Adrenal gland (tissue), 19 donors: ENCODE results near the gene CXCR6. TPM values are rescaled to one million over a fixed set of nuclear protein-coding genes. Genes with fewer than 3 reads are reported as not detected.

Experiments used
- DNase-seq, 7 donors: peaks; one replicate each; pipeline ENCODE4 v3.0.0-alpha.2; 2019 to 2020
- H3K27ac ChIP-seq, 5 donors: fragments of 200-600 bp; sonication (generic) in 4 of 5; 1 replicate in 3 of 5; 2 replicates in 2 of 5; pipeline versions ENCODE4 v1.5.1 to v1.8.0; 2016 to 2020; ENCODE audit warnings: mild to moderate bottlenecking in 1 of 5
- H3K27me3 ChIP-seq: fragments of 200-600 bp; 2 replicates; pipeline ENCODE4 v1.8.0; 2021
- H3K36me3 ChIP-seq, 2 donors: fragments of 200-600 bp; replicated peaks in 1 of 2; 1 replicate in 1 of 2; 2 replicates in 1 of 2; pipeline versions ENCODE4 v1.5.1 to v1.8.0; 2018 to 2022
- H3K4me1 ChIP-seq, 2 donors: fragments of 200-600 bp; replicated peaks in 1 of 2; 1 replicate in 1 of 2; 2 replicates in 1 of 2; pipeline versions ENCODE4 v1.5.1 to v1.8.0; 2018 to 2021
- H3K4me3 ChIP-seq, 4 donors: fragments of 200-600 bp; sonication (generic) in 3 of 4; one replicate each; pipeline ENCODE4 v1.5.1; 2016 to 2018
- H3K9me3 ChIP-seq, 3 donors: fragments of 200-600 bp; sonication (generic) in 1 of 3; replicated peaks in 1 of 3; 1 replicate in 2 of 3; 2 replicates in 1 of 3; pipeline versions ENCODE4 v1.5.1 to v1.8.0; 2016 to 2021
- CTCF ChIP-seq, 6 experiments: fragments of 450-650 bp in 4 of 6; fragments of 200-600 bp in 2 of 6; sonication (generic) in 1 of 6; IDR thresholded peaks; 1 replicate in 5 of 6; 2 replicates in 1 of 6; pipeline versions ENCODE4 v1.5.1 to v1.8.0; 2016 to 2021; ENCODE audit warnings: antibody characterized with exemption in 6 of 6, mild to moderate bottlenecking in 2 of 6, moderate library complexity in 1 of 6
- POLR2A ChIP-seq, 2 donors: fragments of 450-650 bp; IDR thresholded peaks; one replicate each; pipeline ENCODE4 v1.6.1; 2017; ENCODE audit warnings: antibody characterized with exemption in 2 of 2, mild to moderate bottlenecking in 2 of 2, moderate library complexity in 1 of 2
- WGBS, 4 donors: extraction: QIAGEN DNeasy Blood & Tissue Kit in 2 of 4; methylation state at CpG; one replicate each; pipeline versions ENCODE4 v1.1.5 to v1.1.7; 2013 to 2017; 5-methylcytosine and 5-hydroxymethylcytosine counted together
- intact Hi-C, 2 donors: fragments of 100-400 bp; cut with DNase I; formaldehyde crosslinking; loops; one replicate each; pipeline versions ENCODE4 v1.14.1 to v1.15.0; 2022 to 2023
- long read RNA-seq, 10 donors: library from polyadenylated mRNA in 3 of 10; unstranded in 2 of 10; stranded (forward) in 1 of 10; transcript quantifications; one replicate each; pipeline ENCODE4 v2.0.0 and lab custom pipeline, GENCODE V29; 2021 to 2026
- polyA plus RNA-seq, 3 donors: library from polyadenylated mRNA; stranded (reverse); fragments of 200-250 nt in 2 of 3; fragments of 350-450 nt in 1 of 3; fragmentation: Illumina TruSeq in 1 of 3; extraction: RNeasy Lipid Tissue Mini Kit (QIAGEN cat#74804) in 1 of 3; gene quantifications; one replicate each; pipeline ENCODE4 v1.2.3, GENCODE V29; 2013 to 2014
- total RNA-seq, 9 donors: library from RNA; depleted of rRNA in 4 of 9; stranded (reverse); fragments of >200 nt in 4 of 9; fragments of 120-200 nt in 1 of 9; fragmentation: NEBNext Ultra II Directional in 1 of 9; extraction: Animal tissue kit (Norgen Biotek cat#: 25700) in 1 of 9; gene quantifications; one replicate each; pipeline versions ENCODE4 v1.1.0 to v1.2.4, GENCODE V29; 2013 to 2023
- donor health status: healthy with polysubstance abuse.
- donor health status: Bipolar disorder and iron deficiency.
- donor health status: DM: yes; HTN: yes; CAD: no.
- donor health status: DM: no; HTN: no; CAD: no.
- donor health status: DM: no; HTN: no; CAD: no.
- donor health status: DM: yes; HTN: yes; CAD: no.

The CXCR6 gene
- total RNA-seq (1 to 10 TPM in 2 of 9 donors, under 1 TPM in 6, not detected in 1; 0.28 to 2.9 (median 0.66) TPM), polyA plus RNA-seq (under 1 TPM; 0.30 to 0.57 (median 0.32) TPM)
- long read RNA-seq, donor 1: 0 reads
- long read RNA-seq, donor 2: 0 reads
- long read RNA-seq, donor 3: 0 reads
- long read RNA-seq, donor 4, partial matches to known transcripts: 0 of 1 reads
- long read RNA-seq, donor 4, other reads (novel, unspliced or antisense): 0 of 1 reads
- long read RNA-seq, donor 5, partial matches to known transcripts: 0 of 1 reads
- long read RNA-seq, donor 5, other reads (novel, unspliced or antisense): 0 of 1 reads
- long read RNA-seq, donor 6, partial matches to known transcripts: 0 of 2 reads
- long read RNA-seq, donor 6, other reads (novel, unspliced or antisense): 0 of 2 reads
- long read RNA-seq, donor 7: 0 reads
- long read RNA-seq, donor 8, partial matches to known transcripts: 0 of 1 reads
- long read RNA-seq, donor 8, other reads (novel, unspliced or antisense): 0 of 1 reads
- long read RNA-seq, donor 9: 0 reads
- long read RNA-seq, donor 10: 0 reads

GRCh38 chr3:45943207-45943846 lies at the start of gene CXCR6:
Gene CXCR6, plus strand, starts transcription at chr3:45943464. Its CDS starts 3,018 bp downstream, at chr3:45946482.
- 96 to 97% (median 96%) methylated on average over 8 of the region's 8 CpGs for WGBS, 4 donors
- Histone ChIP-seq H3K4me3 (no peak within 1 kb of the TSS), H3K36me3 (peaks cover 0 to 15% of the 10 kb centered on the region in 2 donors), H3K27me3 (no peaks in the 10 kb centered on the region), H3K4me1 (no peaks in the 10 kb centered on the region), H3K9me3 (no peaks in the 10 kb centered on the region), H3K27ac (no peak within 1 kb of the TSS)
- TF ChIP-seq POLR2A (IDR thresholded peaks at IDR 0.05): no peak
- no peak for TF ChIP-seq CTCF (IDR thresholded peaks at IDR 0.05)
- no peak for DNase-seq
- intact Hi-C loops: no loop called here

- H3K9me3 ChIP-seq: no peaks in the 10 kb centered on the region
- no peaks in the 10 kb centered on the region for H3K36me3 ChIP-seq
- no peaks in the 10 kb centered on the region for H3K27me3 ChIP-seq
- no peak for DNase-seq
- no peaks in the 10 kb centered on the region for H3K4me1 ChIP-seq
- H3K4me3 ChIP-seq: no peak overlapping the region
- intact Hi-C loops: no loop called here
- TF ChIP-seq CTCF (IDR thresholded peaks at IDR 0.05): no peak
- no peak for TF ChIP-seq POLR2A (IDR thresholded peaks at IDR 0.05)
- H3K27ac ChIP-seq: no peak overlapping the region
- 64 to 81% (median 68%) methylated on average over 5 to 6 of the region's 6 CpGs for WGBS, 4 donors
Measured at GRCh38 chr3:45894015-45894414, 49.2 kb upstream of the CXCR6 start.

GRCh38 chr3:45895686-45896468 lies 47.4 kb upstream of the CXCR6 start:
- Histone ChIP-seq H3K9me3 (no peaks in the 10 kb centered on the region), H3K36me3 (no peaks in the 10 kb centered on the region), H3K27ac (no peak overlapping the region), H3K27me3 (no peaks in the 10 kb centered on the region), H3K4me3 (no peak overlapping the region), H3K4me1 (no peaks in the 10 kb centered on the region)
- DNase-seq: no peak
- WGBS, 4 donors: 80 to 91% (median 87%) methylated on average over 5 of the region's 5 CpGs
- intact Hi-C loops: no loop called here
- TF ChIP-seq POLR2A (IDR thresholded peaks at IDR 0.05) (no peak), CTCF (IDR thresholded peaks at IDR 0.05) (no peak)

GRCh38 chr3:45896956-45897355 lies 46.3 kb upstream of the CXCR6 start:
- no peak for DNase-seq
- H3K4me3 ChIP-seq: no peak overlapping the region
- intact Hi-C loops: no loop called here
- H3K4me1 ChIP-seq: no peaks in the 10 kb centered on the region
- no peaks in the 10 kb centered on the region for H3K36me3 ChIP-seq
- no peaks in the 10 kb centered on the region for H3K9me3 ChIP-seq
- TF ChIP-seq POLR2A (IDR thresholded peaks at IDR 0.05) (no peak), CTCF (IDR thresholded peaks at IDR 0.05) (no peak)
- 52 to 78% (median 70%) methylated on average over 1 to 3 of the region's 3 CpGs for WGBS, 4 donors
- no peaks in the 10 kb centered on the region for H3K27me3 ChIP-seq
- no peak overlapping the region for H3K27ac ChIP-seq
